HG02610 (cell line): ENCODE measurements around the gene HCK.
"Not testable (repeated sequence)": the region's sequence is repeated elsewhere in the genome, so short reads cannot be mapped to it uniquely, and the experiment has no call there.

ENCODE experiments used
- ATAC-seq: cut with Tn5 transposase; IDR thresholded peaks from one replicate; pipeline ENCODE4 v1.9.1; 2021; ENCODE audit warnings: mild to moderate bottlenecking, moderate library complexity; ENCODE audit not compliant: unreplicated experiment

The HCK gene

GRCh38 chr20:32028647-32029372 lies 23.2 kb upstream of the HCK start:
- no peak for ATAC-seq

- ATAC-seq, result no peak
Measured at GRCh38 chr20:32029561-32029960, 22.5 kb upstream of the HCK start.

- ATAC-seq, result no peak
Measured at GRCh38 chr20:32031007-32031958, 20.8 kb upstream of the HCK start.

- ATAC-seq, result no peak
Measured at GRCh38 chr20:32033316-32033715, 18.7 kb upstream of the HCK start.

- not testable (repeated sequence) for ATAC-seq
Measured at GRCh38 chr20:32033721-32034120, 18.3 kb upstream of the HCK start.

- no peak for ATAC-seq
Measured at GRCh38 chr20:32034581-32035425, 17.2 kb upstream of the HCK start.

GRCh38 chr20:32035426-32035779 lies 16.6 kb upstream of the HCK start:
- ATAC-seq, result no peak

- ATAC-seq, result no peak
Measured at GRCh38 chr20:32036252-32036651, 15.8 kb upstream of the HCK start.

GRCh38 chr20:32036716-32037485 lies 15.1 kb upstream of the HCK start:
- no peak for ATAC-seq

- ATAC-seq, result no peak
Measured at GRCh38 chr20:32037929-32038328, 14.1 kb upstream of the HCK start.

- ATAC-seq, result peak; percentile 68
Measured at GRCh38 chr20:32040142-32040953, 11.7 kb upstream of the HCK start.

- no peak for ATAC-seq
Measured at GRCh38 chr20:32045999-32046398, 6.0 kb upstream of the HCK start.

- no peak for ATAC-seq
Measured at GRCh38 chr20:32050324-32050841, 1.7 kb upstream of the HCK start.

- ATAC-seq, result no peak
Measured at GRCh38 chr20:32050851-32051556, 1.0 kb upstream of the HCK start.

GRCh38 chr20:32051720-32052089 lies 337 bp upstream of the HCK start:
- no peak for ATAC-seq

GRCh38 chr20:32052778-32053362 lies 828 bp downstream of the HCK start:
- ATAC-seq, result no peak

- no peak for ATAC-seq
Measured at GRCh38 chr20:32053648-32054047, 1.6 kb downstream of the HCK start.

GRCh38 chr20:32056708-32057483 lies 4.9 kb downstream of the HCK start:
- no peak for ATAC-seq
